Activated CD4-positive, alpha-beta T cell treated with anti-CD3 and anti-CD28 coated beads for 1 hour (primary cell): ENCODE measurements around the gene FFAR2.
"Not testable (repeated sequence)": the region's sequence is repeated elsewhere in the genome, so short reads cannot be mapped to it uniquely, and the experiment has no call there.

Source experiments
- DNase-seq: peaks from one replicate; pipeline ENCODE4 v3.0.0-alpha.2; 2020

FFAR2 gene

DNA sequence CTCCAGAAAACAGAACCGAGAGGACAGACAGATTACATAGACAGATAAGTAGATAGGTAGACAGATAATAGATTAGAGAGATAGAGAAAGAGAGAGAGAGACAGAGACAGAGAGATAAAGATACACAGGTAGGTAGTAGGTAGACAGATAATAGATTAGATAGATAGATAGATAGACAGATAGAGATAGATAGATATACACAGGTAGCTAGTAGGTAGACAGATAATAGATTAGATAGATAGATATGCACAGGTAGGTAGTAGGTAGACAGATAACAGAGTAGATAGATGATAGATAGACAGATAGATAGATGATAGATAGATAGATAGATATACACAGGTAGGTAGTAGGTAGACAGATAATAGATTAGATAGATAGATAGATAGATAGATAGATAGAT, 10.1 kb downstream of the FFAR2 start:
- no peak for DNase-seq

DNA sequence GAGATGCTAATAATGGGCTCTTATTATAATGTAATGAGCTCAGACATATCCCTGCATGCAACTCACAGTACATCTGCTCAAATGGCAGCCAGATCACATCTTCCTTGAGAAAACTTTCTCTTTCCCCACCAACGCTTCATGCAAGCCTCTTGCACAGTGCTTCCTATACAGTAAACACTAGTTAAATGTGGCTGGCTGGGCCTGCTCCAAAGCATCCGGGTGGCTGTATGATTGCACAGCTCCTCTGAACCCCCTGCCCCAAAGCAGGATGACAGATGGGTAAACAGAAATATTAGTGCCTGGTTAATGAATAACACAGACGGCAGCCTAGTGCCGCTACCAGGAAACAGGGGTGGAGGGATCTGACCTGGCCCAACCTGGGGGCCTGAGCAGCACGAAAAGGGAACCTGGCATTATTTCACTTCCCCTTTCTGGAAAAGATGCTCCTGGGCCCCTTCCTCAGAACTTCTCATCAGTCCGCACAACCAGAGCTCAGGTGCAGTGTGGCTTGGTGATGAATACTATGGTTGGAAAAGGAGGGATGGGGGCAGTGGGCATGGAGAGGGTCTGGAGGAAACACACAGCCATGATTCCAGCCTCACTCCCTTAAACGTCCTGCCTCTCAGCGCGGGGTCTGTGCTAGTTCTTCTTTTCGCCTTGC, 10.8 kb downstream of the FFAR2 start:
- no peak for DNase-seq

DNA sequence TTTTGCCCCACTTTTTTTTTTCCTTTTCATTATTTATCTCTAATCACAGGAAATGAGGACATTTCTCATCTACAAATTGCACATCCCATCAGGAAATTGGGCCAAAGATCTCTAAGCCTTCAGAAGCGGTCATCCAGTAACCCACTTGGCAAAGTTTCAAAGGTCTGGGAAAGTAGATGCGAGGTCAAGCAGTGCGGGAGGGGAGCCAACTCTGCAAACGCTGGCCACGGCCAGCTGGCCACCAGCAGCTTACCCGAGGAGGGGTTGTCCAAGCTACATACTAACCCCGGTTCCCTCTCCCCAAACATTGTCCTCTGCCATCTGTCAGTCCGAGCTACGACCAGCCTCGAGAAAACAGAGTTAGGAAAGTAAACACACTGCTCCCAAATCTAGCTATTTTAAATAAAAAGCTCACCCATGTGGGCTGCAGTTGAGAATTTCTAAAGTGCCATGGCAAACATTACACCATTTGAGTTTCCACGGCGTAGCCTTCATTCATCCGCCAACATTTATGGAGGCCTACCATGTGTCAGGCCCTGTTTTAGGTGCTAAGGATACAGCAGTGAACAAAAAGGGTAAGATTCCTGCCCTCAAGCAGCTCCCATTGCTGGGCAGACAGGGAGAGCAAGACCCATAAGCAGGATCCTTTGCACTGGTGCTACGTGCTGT, 11.5 kb downstream of the FFAR2 start:
- DNase-seq: no peak

DNA sequence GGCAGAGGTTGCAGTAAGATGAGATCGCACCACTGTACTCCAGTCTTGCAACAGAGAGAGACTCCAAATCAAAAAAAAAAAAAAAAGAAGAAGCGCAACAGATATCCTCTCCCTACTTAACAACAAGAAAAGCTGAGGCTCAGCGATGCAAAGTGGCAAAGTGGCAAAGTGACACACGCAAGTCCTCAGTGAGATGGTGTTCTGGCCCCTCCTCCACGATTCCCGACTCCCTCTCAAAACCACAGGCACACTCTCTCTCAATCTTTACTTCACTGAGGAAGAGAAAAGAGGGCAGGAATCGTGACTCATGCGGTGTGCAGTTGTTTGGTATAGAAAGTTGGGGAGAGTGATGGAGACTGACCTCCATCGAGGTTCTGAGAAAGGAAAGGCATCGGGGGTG, 12.6 kb downstream of the FFAR2 start:
- DNase-seq: no peak

DNA sequence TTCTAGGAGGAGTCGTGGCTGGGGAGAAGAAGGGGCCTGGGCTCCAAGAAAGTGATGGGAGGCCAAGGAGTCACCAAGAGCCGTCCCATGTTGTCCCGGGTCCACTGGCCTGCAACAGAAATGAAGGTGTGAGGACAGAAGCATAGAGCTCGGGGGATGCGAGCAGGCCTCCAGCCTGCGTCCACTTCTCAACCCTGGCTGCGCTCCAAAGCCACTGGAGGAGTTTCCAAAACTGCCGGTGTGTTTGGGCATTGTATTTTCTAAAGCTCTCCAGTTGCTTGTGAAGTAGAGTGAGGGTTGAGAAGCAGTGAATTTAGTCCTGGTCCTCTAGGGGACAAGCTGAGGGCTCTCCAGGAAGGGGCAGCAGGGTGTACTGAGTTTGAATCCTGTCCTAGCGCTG, 13.0 kb downstream of the FFAR2 start:
- DNase-seq: no peak

DNA sequence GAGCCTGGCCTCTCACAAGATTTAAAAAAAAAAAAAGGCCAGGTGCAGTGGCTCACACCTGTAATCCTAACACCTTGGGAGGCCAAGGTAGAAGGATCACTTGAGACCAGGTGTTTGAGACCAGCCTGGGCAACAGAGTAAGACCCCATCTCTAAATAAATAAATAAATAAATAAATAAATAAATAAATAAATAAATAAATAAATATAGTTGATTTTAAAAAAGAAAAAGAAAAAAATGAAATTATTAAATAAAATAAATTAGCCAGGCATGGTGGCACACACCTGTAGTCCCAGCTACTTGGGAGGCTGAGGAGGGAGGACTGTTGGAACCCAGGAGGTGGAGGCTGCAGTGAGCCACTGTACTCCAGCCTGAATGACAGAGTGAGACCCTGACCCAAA, 13.7 kb downstream of the FFAR2 start:
- DNase-seq: not testable (repeated sequence)

DNA sequence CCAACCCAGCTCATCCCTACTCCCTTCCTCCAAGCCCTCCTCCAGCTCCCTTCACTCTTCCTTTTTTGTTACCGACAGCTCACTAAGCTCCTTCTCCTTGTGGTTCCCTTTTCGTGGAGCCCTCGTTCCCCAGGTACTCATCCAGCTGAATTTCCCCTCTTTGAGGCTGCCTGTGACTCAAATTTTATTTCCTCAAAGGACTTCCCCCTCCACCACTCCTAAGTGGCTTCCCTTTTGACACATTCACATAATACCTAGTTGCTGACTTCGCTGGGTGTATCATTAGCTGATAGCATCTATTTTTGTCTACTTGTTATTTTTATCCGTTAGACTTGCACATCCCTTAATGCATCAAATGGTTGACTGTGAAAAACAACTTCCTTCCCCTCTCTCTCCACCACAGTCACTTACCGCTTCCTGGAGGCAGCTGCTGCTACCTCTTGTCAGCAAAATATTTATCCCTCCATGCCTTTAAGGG, 14.5 kb downstream of the FFAR2 start:
- peak; percentile 12 for DNase-seq

DNA sequence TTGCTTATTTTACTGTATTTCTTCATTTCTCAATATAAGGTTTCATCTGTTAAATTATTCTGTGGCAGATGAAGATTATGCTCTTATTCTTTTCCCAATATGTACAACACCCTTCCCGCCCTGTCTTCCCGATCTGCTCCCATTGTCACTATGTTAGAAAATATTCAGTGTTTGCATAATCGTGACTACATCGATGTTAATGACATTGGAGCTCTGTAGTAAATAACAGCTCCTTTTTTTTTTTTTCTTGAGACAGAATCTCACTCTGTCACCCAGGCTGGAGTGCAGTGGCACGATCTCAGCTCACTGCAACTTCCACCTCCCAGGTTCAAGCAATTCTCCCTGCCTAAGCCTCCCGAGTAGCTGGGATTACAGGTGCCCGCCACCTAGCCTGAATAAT, 14.9 kb downstream of the FFAR2 start:
- DNase-seq: not testable (repeated sequence)

DNA sequence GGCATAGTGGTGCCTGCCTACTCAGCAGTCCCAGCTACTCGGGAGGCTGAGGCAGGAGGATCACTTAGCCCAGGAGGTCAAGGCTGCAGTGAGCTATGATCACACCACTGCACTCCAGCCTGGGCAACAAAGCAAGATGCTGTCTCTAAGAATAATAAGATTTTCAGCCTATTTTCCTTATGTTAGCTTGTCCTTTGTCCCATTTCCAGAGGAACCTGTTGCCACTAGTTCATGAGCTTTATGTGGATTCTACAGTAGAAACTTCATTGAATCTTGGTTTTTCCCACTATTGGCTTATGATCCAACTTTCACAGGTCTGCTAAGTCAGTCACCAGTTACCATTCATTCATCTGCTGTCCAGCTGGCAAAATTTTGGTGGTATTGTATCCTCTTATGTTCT, 18.2 kb downstream of the FFAR2 start:
- DNase-seq: no peak

DNA sequence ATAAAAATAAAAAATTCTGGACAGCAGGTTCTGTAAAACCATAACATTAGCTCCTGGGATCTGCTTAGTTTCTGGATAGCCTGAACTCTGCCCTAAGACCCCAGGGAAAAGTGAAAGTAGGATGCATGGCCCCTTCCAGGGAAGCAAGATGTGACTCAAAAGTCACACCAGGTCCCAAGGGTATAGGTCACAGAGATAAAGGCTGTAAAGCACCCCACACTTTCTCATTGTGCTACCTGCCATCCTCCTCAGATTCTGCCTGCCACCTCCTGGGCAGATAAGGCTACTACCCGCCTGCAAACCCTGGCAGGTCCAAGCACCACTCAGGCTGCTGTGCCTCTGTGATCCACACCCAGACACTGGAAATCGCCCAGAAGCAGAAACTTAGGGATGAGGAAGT, 20.6 kb downstream of the FFAR2 start:
- peak; percentile 48 for DNase-seq

DNA sequence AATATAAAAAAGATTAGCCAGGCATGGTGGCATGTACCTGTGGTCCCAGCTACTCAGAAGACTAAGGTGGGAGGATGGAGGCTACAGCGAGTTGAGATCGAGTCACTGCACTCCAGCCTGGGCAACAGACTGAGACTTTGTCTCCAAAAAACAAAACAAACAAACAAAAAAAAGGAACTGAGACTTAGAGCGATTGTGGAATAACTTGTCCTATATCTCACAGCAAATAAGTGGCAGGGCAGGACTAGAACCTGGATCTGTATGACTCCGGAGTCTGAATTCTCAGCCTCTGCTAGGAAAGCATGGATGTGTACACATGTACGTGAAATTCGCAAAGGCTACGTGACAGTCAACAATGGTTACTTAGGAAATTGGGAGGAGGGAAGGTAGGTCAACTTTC, 22.1 kb downstream of the FFAR2 start:
- no peak for DNase-seq

DNA sequence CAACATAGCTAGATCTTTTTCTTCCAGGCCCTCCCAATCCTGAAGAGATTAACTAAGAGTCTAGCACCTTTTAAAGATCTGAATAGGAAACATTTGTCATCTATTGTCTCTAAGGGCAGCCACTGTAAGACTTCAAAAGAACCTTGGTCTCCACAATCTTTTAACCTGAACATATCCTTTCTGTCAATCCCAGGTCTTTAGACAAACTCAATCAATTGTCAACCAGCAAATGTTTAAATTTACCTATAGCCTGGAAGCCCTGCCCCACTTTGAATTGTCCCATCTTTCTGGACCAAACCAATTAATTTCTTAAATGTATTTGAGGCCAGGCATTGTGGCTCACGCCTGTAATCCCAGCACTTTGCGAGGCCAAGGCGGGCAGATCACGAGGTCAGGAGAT, 23.0 kb downstream of the FFAR2 start:
- DNase-seq: not testable (repeated sequence)

DNA sequence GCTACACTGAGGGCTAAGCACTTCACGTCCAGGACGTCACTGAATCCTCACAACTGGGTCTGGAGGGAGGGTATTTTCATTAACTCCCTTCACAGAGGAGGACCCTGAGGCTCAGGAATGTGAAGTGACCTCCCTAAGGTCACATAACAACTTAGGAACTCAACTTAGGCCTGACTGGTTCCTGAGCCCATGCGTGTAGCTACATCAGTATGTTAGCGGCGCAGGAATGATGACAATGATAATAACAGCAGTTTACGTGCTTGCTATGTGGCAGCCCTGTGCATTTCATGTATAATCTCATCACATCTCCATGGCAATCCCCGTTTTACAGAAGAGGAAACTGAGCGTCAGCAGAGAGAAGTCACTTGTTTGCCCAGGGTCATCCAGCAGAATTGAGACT, 23.9 kb downstream of the FFAR2 start:
- no peak for DNase-seq

DNA sequence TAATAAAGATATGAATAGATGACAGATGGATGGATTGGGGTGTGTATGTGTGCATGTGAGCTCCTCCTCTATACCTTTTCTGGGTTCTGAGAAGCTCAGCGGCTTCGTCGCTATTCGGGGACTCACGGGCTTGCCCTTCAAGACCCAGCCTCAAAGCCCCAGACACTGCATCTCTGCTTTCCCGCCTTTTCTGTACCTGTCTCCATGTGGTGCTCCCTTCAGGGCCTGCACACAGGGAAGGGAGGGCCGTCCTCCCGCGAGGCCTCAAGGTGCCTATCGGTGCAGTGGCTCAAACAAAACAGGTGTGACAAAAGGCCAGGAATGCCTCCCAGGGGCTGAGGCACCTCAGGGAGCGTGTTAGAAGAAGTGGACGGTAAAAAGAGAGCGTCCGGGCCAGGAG, 26.0 kb downstream of the FFAR2 start:
- no peak for DNase-seq

DNA sequence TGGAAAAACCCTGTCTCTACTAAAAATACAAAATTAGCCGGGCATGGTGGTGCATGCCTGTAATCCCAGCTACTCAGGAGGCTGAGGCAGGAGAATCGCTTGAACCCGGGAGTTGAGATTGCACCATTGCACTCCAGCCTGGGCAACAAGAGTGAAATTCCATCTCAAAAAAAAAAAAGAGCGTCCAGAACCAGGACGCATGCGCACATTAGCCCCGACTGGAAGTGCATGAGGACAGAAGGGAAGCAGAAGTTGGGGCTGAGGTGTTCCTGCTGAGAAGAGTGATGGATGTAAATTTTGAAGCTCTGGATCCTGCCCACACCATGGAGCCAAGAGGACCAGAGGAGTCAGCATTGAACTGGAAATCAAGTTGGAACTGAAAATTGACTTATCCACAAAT, 26.5 kb downstream of the FFAR2 start:
- DNase-seq: not testable (repeated sequence)

DNA sequence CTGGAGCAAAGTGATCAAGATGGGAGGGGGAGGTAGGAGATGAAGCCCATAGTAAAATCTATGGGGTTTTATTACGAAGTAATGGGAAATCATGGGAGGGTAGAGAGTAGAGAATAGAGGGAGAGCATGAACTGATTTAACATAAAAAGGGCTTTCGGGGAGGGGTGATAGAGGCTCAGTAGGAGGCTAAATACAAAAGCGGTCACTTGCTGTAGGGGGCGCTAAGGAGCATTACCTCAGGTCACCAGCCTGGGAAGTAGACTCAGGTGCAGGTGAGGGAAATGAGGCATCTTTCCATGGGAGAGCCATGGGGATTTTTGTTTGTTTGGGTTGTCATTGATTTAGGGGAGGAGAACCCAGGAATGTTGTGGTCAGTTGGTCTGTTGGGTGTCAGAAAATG, 28.1 kb downstream of the FFAR2 start:
- DNase-seq: no peak

DNA sequence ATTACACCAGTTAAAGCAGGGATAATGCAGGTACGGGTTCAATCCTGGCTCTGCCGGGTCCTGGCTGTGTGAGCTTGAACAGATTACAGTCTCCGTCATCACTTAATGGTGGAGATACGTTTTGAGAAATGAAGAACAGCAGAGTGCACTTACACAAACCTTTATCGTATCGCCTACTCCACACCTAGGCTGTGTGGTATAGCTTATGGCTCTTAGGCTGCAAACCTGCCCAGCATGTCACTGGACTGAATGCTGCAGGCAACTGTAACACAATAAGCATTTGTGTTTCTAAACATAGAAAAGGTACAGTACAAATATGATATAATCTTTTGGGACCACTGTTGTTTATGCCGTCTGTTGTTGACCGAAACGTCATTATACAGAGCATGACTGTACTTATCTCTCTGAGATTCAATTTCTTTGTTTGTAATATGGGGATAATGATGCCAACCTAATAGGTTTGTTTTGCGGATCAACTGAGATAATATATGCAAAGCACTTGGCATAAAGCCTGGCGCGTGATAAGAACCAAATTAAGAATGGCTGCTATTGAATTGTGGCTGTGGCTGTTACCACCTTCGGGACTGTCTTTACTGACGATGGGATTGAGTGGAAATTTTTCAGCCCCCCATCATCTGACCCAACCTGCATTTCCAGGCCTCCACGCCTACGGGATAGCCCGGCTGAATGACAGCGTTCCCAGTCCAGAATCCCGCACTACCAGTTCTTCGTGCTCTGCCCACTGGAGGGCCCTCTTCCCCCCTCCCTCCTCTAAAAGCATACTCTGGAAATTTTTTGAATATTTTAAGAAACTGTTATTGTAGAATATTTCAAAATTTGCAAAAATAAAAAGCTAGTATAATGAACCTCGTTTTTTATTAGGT, 31.0 kb downstream of the FFAR2 start:
- no peak for DNase-seq

DNA sequence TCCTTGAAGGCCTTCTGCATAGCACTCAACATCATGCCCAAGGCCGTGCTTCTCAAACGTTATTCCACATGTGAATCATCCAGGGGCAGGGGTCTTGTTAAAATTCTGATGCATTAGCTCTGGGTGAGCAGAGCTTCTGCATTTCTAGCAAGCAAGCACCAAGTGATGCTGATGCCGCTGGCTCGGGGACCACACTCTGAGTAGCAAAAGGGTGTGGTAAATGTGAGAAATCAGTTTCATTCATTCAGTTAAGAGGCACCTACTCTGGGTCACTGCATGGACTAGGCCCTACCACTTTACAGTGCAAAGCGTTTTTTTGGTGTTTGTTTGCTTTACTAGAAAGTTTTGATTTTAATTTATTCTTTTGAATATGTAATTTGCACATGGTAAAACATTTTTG, 35.0 kb downstream of the FFAR2 start:
- no peak for DNase-seq

DNA sequence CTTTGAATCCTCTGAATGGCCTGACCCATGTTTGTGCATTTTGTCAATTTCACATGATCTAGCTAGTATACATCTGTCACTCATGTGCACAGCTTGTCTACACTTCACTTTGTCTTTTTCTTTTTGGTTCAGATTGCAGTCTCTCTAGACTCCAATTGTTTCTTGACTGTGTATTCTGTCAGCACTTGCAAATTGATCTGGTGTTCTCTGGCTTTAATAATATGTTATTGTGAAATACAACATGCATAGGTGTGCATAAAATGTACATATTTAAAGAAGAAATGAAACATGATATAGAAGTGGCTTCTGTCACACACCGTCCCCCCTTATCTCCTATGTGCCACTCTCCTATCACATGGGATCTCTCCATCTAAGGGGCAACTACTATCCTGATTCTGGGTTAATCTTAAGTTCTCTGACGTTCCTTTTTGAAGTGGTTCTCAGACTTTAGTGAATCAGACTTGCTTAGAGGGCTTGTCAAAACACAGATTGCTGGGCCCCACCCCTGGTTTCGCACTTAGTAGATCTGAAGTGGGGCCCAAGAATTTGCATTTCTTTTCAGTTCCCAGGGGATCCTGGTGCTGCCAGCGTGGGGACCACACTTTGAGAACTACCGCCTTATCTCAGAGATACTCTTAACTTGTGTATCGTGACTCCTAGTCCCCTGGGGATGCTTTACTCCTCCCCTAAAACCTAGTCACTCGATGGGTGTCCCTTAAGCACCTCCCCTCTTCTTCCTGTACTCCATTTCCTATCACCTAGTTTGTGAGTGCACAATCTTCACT, 36.4 kb downstream of the FFAR2 start:
- DNase-seq: no peak

DNA sequence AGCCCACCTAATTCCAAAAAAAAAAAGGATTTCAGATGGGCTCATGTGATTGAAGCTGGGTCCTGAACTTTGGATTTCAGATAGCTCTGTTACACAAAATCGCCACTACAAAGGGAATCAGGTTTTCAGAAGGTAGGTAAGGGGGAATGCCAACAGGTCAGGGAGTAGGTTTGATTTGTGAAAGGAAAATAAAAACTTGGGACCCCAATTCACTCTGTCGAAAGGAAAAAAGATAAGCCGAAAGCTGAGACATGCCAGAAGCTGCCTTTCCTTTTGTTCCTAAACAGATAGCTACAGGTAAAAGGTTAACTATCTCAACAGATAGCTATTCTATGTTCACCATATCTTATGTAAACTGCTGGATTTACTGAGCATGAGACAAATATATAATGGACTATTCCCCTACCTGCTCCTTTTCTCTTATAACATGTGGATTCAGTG, 38.2 kb downstream of the FFAR2 start:
- DNase-seq: no peak

DNA sequence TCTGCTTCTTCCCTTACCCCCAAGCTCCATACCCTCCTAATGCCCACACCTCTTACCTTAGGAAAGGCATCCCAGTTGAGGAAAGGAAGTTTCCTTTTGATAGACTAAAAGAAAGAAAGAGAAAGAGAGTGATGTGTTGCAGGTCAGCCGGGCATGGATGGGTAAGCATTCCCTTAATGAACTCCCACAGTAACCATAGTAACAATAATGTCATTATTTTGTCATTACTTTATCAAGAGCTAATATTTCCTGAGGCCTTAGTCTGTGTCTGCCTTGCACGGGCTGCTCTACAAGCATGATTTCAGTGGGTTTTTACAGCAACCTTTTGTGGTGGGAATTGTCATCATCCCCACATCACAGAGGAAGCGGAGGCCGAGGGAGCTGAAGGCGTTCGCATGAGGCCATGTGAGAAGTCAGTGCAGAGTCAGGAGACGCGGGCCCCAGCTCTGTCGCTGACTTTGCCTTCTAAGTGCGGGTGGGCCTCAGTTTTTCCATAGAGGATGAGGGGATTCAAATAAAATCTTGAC, 39.7 kb downstream of the FFAR2 start:
- DNase-seq: no peak

DNA sequence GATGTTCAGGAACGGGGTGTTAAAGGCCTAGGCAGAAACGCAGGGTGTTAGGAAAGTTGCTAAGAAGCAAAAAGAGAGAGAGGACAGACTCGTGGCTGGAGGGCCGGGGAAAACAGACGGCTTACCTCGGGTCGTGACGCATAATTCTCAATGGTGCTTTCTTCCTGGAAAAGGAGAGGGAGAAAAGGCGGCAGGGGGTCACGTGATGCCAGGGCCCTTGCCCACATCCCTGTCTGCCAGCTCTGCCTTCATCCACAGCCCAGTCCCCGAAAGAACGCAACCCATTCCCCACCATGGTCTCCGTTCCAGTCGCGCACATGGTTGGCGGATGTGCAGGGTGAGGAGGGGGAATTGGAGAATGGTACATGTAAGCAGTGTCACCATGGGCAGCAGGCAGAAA, 40.6 kb downstream of the FFAR2 start:
- DNase-seq: no peak

DNA sequence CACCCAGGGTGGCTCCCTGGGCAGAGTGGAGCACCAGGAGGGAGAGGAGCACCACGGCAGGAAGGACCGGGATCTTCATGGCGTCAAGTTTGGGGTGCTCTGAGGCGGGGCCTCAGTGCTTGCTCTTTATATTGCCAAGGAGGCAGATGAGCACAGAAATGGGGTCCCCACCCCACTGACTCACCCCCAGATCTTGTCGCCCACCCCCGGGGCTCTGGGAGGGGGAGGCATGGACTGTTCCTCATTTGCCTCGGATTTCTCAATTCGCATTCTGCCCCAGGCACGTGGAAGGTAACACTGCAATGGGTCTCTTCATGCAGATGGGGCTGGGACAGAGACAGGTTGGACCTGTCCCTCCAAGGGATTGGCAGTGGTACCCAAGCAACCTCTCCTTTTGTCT, 42.3 kb downstream of the FFAR2 start, which contains the start of gene KRTDAP:
Gene KRTDAP, minus strand, starts transcription at position 101 of the 400 bp plus-strand sequence. Its CDS starts 22 bp downstream, at position 79.
- no peak for DNase-seq
